GM10266 (cell line): ENCODE measurements around the gene BANF1.
A peak's percentile ranks its signal among the peaks of the same experiment; 100 is the strongest.

Experiments used
- DNase-seq: peaks from one replicate; pipeline ENCODE4 v3.0.0; 2012; ENCODE audit errors: extremely low spot score
- TF ChIP-seq, protein P1 (sequence below): IDR thresholded peaks from 2 replicates; pipeline ENCODE4 v1.5.1; 2012; ENCODE audit warnings: mild to moderate bottlenecking, low read depth; ENCODE audit not compliant: control insufficient read depth, insufficient read depth; ENCODE audit errors: missing control alignments

BANF1 gene

GRCh38 chr11:65992056-65992455 lies 10.2 kb upstream of the BANF1 start:
- DNase-seq = no peak
- TF ChIP-seq, protein P1, sequence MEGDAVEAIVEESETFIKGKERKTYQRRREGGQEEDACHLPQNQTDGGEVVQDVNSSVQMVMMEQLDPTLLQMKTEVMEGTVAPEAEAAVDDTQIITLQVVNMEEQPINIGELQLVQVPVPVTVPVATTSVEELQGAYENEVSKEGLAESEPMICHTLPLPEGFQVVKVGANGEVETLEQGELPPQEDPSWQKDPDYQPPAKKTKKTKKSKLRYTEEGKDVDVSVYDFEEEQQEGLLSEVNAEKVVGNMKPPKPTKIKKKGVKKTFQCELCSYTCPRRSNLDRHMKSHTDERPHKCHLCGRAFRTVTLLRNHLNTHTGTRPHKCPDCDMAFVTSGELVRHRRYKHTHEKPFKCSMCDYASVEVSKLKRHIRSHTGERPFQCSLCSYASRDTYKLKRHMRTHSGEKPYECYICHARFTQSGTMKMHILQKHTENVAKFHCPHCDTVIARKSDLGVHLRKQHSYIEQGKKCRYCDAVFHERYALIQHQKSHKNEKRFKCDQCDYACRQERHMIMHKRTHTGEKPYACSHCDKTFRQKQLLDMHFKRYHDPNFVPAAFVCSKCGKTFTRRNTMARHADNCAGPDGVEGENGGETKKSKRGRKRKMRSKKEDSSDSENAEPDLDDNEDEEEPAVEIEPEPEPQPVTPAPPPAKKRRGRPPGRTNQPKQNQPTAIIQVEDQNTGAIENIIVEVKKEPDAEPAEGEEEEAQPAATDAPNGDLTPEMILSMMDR = no peak

DNA sequence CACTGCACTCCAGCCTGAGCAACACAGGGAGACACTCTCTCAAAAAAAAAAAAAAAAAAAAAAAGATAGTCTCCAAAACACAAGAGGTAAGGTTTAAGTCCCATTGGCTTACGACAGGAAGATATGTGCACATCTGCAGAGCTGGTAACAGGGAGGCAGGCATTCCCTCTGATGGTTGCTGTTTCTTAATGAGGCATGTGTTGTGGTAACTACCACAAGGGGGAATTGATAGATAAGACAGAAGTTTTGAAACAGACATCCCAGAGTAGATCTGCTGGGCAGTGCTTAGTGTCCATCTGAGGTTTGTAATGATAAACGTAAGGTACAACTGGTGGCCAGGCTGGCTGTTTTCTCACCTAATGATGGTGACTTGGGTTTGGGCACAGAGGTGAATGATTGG lies 5.0 kb upstream of the BANF1 start:
- no peak for DNase-seq
- TF ChIP-seq, protein P1 = no peak

- peak; percentile 85 for DNase-seq
- TF ChIP-seq, protein P1 = peak; percentile 12
Measured at GRCh38 chr11:66002648-66003225, 434 bp downstream of the BANF1 start.

GRCh38 chr11:66003291-66003690 lies 988 bp downstream of the BANF1 start:
- TF ChIP-seq, protein P1 = no peak
- no peak for DNase-seq

- TF ChIP-seq, protein P1 = no peak
- DNase-seq = no peak
Measured at GRCh38 chr11:66004186-66004585, 1.9 kb downstream of the BANF1 start.

DNA sequence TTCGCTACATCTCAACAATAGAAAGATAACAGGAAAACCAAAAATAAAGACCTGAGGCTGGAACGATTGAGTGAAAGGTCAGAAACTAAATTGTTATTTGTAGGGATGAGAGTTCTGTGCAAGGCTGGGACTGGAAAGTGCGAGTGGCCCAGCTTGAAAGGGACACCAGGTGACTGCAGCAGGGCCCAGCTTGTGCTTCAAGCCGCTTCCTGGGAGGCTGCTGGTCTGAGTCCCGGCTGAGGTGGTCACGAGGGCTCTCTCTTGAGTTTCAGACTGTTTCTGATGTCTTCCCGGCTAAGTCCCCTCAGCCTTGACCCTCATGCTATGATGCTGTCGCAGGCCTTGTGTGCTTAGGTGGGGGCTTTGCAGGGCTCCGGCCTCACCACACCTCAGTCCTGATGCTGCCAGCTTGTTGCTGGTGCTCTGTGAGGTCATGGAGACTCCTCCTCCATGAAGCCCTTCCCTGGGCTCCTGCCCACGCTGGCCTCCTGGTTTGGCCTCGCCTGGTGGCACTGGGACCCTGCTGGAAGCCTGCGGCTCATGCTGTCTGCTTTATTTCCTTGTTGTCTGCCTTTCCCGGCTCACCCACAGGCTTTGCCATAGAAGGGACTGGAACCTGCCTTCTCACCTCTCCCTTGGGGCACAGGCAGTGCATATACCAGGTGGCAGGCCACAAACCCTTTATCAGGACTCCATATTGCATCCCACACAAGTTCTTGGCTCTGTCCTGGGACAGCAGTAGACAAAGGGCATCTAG lies 4.0 kb downstream of the BANF1 start:
- no peak for DNase-seq
- TF ChIP-seq, protein P1 = no peak

DNA sequence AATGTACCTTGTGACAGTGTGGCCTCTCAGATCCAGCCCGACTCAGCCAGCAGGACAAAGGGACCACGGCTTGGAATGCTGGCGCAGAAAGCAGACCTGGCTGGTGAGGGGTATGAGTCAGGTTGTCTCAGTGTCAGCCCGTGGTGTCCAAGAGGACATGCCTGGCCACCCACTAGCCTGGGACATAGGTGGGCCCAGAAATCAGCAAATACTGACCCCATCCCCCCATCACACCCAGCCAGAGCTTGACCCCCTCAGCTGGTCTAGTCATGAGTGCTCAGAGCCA lies 4.5 kb downstream of the BANF1 start:
- TF ChIP-seq, protein P1 = no peak
- no peak for DNase-seq
